GM12864 (cell line): ENCODE results near the gene ZFAND3.

ENCODE experiments used
- DNase-seq: peaks from one replicate; pipeline ENCODE4 v3.0.0-alpha.2; 2011; ENCODE audit warnings: low read depth
- H3K4me3 ChIP-seq: 2 replicates; pipeline ENCODE4 v1.5.1; 2011; ENCODE audit warnings: mild to moderate bottlenecking, low read depth, low read length, control low read depth
- CTCF ChIP-seq: IDR thresholded peaks from 2 replicates; pipeline ENCODE4 v1.5.1; 2011; ENCODE audit warnings: low read depth, mild to moderate bottlenecking, moderate library complexity, low read length, control low read depth, inconsistent platforms; ENCODE audit errors: missing control alignments

The ZFAND3 gene

GRCh38 chr6:37862430-37862829, 42.9 kb downstream of the ZFAND3 start:
- no peak for DNase-seq
- TF ChIP-seq CTCF: no peak
- H3K4me3 ChIP-seq: no peak overlapping the region

- no peak overlapping the region for H3K4me3 ChIP-seq
- TF ChIP-seq CTCF: no peak
- no peak for DNase-seq
Observed at GRCh38 chr6:37862992-37863391, 43.5 kb downstream of the ZFAND3 start.

- no peak for TF ChIP-seq CTCF
- DNase-seq: no peak
- H3K4me3 ChIP-seq: no peak overlapping the region
Observed at GRCh38 chr6:37864250-37864649, 44.7 kb downstream of the ZFAND3 start.

- no peak overlapping the region for H3K4me3 ChIP-seq
- DNase-seq: no peak
- no peak for TF ChIP-seq CTCF
Observed at GRCh38 chr6:37865504-37865903, 46.0 kb downstream of the ZFAND3 start.

GRCh38 chr6:37866590-37867507, 47.3 kb downstream of the ZFAND3 start:
- TF ChIP-seq CTCF: no peak
- no peak overlapping the region for H3K4me3 ChIP-seq
- DNase-seq: no peak

GRCh38 chr6:37867756-37868446, 48.4 kb downstream of the ZFAND3 start:
- DNase-seq: no peak
- TF ChIP-seq CTCF: no peak
- H3K4me3 ChIP-seq: no peak overlapping the region
